Measurements from ENCODE around the gene BMP7.

Gene BMP7

DNA sequence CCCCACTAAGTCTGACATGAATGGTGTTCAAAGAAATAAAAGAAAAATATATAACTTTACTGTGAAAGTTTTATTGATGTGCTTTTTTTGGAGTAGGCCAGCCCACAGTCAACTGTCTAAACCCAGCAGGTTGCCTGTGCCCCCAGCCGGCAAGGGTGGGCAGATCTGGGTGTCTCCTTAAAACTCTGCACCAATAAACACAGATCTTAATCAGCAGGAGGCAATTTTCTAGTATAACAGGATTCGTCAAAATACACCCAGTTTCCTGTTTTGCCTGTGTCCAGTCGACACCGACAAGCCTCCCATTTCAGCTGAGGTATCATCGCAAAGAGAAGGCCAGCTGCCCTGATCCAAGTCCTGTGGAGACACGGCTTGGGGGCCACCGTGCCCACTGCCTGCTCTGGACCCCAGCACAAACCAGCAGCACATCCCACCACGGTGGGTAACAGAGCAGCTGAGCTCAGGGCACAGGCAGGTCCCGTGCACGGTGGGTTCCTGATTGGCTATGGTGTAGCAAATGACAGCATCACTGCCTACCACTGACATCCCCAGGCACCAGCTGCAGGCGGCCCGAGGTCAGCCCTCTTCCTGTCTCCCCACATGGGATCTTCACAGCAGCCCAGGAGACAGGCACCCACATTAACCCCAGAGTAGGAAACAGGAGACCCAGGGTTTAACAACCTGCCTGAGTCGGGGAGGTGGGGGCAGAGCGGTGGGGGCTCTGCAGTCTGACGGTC lies 15.7 kb downstream of the BMP7 start:
- H3K4me3 ChIP-seq (ENCODE audit: low read depth, low read length): no peak overlapping the region
- TF ChIP-seq, protein P1, sequence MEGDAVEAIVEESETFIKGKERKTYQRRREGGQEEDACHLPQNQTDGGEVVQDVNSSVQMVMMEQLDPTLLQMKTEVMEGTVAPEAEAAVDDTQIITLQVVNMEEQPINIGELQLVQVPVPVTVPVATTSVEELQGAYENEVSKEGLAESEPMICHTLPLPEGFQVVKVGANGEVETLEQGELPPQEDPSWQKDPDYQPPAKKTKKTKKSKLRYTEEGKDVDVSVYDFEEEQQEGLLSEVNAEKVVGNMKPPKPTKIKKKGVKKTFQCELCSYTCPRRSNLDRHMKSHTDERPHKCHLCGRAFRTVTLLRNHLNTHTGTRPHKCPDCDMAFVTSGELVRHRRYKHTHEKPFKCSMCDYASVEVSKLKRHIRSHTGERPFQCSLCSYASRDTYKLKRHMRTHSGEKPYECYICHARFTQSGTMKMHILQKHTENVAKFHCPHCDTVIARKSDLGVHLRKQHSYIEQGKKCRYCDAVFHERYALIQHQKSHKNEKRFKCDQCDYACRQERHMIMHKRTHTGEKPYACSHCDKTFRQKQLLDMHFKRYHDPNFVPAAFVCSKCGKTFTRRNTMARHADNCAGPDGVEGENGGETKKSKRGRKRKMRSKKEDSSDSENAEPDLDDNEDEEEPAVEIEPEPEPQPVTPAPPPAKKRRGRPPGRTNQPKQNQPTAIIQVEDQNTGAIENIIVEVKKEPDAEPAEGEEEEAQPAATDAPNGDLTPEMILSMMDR (IDR thresholded peaks at IDR 0.05; ENCODE audit: low read depth, low read length, missing control alignments): no peak
- DNase-seq (ENCODE audit: low read depth): no peak

DNA sequence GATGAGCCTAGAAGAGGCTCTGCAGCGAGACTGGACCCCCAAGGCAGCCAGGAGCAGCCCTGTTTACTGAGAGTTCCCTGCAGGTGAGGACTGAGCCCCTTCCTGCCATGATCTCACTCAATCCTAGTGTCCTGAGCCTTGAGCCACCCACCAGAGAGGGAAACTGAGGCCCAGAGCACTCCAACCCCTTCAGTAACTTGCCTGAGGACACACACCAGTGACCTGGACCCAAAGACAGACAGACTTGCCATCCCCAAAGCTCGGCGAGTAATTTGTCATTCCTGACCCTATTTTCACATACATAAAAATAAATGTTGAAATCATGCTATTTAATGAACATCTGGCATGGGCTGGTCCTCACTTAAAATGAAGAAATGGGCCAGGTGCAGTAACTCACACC lies 16.7 kb downstream of the BMP7 start:
- H3K4me3 ChIP-seq (ENCODE audit: low read depth, low read length): no peak overlapping the region
- TF ChIP-seq, protein P1 (IDR thresholded peaks at IDR 0.05; ENCODE audit: low read depth, low read length, missing control alignments): no peak
- no peak for DNase-seq (ENCODE audit: low read depth)

DNA sequence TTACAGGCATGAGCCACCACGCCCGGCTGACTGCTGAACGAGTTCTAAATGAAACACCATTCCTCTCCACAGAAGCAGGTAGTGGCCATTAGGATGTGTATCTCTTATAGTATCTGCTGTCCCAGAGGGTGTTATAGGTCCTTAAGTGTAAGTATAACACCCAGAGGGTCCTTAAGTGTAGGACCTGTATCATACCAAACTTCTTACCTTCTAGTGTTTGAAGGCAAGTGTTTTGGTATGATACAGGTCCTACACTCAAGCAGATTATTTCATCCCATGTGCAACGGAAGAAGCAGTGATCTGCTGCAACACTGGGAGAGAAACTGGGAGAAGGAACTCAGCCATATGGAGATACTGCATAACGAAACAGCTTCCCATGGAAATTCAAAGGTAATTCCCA lies 17.4 kb downstream of the BMP7 start:
- TF ChIP-seq, protein P1 (IDR thresholded peaks at IDR 0.05; ENCODE audit: low read depth, low read length, missing control alignments): no peak
- DNase-seq (ENCODE audit: low read depth): no peak
- H3K4me3 ChIP-seq (ENCODE audit: low read depth, low read length): no peak overlapping the region

DNA sequence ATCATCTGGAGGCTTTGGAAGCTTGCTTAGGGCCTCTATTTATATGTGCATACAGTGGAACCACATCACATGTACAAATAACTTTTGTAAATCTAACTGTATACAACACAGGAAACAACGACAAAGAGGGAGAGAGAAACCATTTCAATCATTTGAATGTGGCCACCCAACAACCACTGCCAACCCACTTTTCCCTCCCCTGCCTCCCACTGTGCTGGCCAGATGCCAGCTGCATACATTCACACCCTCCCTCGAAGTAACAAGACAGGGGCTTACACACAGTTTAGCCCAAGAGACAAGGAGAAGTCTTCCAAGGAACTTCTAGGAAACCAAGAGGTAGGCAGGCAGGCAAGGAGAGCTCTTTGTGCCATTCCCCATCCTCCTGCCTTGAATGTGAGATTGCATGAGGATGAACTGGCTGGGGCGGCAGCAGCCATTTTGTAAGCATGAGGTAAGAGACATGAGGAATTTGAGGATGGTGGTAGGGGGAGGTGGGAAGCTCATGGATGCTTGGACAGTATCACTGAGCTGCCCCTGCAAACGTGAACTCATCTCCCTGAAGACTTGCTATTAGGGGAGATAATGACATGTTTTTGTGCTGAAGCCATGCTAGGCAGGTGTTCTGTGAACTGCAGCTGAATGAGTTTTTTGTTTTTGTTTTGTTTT lies 18.2 kb downstream of the BMP7 start:
- DNase-seq (ENCODE audit: low read depth): no peak
- H3K4me3 ChIP-seq (ENCODE audit: low read depth, low read length): no peak overlapping the region
- TF ChIP-seq, protein P1 (IDR thresholded peaks at IDR 0.05; ENCODE audit: low read depth, low read length, missing control alignments): no peak

DNA sequence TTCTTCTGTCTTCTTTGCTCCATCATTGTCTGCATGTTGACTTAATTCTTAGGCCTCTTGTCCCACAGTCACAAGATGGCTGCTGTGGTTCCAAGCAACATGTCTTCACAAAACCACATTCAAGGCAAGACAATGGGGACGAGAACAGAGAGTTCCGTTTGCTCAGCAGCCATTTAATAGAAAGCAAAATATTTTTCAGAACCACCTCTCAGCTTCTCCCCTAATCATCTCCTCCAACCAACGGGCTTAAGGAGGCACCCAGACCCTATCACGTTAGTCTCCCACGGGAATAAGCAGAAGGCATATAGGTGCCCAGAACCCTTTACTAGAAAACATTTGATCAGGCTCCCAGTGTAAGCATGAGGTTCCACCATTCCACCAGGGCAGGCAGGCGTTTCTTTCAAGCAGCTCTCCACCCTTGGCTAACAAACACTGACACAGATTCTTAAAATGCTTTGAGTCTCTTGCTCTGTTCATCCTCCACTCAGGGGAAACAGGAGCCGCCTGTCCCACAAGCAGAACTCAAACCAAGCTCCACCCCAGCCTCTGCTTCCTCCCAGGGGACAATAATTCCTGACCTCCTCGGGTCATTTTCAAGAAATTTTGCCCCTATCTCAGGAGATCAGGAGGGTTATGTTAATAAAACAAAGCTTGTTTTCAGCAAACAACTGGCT lies 19.0 kb downstream of the BMP7 start:
- H3K4me3 ChIP-seq (ENCODE audit: low read depth, low read length): no peak overlapping the region
- no peak for DNase-seq (ENCODE audit: low read depth)
- TF ChIP-seq, protein P1 (IDR thresholded peaks at IDR 0.05; ENCODE audit: low read depth, low read length, missing control alignments): no peak

DNA sequence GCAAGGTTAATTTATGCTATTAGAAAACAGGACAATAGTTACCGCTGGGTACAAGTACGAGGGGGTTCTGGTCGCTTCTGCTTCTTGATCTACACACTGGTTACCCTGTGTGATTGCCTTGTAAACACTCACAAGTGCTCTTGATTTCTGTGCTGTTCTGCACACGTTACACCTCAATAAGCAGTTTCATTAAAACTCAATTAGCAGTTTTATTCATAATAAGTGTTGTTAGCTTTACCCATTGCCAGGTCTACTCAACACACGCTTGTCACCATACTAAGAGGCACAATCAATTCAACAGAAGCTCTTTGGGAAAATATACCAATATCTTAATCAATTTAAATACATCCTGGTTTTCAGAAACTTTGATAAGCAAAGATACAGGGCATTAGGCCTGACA lies 20.4 kb downstream of the BMP7 start:
- TF ChIP-seq, protein P1 (IDR thresholded peaks at IDR 0.05; ENCODE audit: low read depth, low read length, missing control alignments): no peak
- DNase-seq (ENCODE audit: low read depth): no peak
- H3K4me3 ChIP-seq (ENCODE audit: low read depth, low read length): no peak overlapping the region
